Astrocyte of the spinal cord (primary cell): ENCODE results near the gene RAB8A.

Experiments used
- DNase-seq: peaks from one replicate; pipeline ENCODE4 v3.0.0; 2011; ENCODE audit warnings: low read depth, low spot score
- H3K4me3 ChIP-seq: 2 replicates; pipeline ENCODE4 v1.5.1; 2011; ENCODE audit warnings: low read depth, mild to moderate bottlenecking, low read length, moderate library complexity
- in situ Hi-C: cut with HindIII; loops from 2 replicates; pipeline ENCODE4 v1.10.0; 2017; ENCODE audit warnings: low sequenced_read_pairs
- TF ChIP-seq, protein P1 (sequence below): IDR thresholded peaks from 2 replicates; pipeline ENCODE4 v1.5.1; 2012; ENCODE audit warnings: low read depth, mild to moderate bottlenecking, low read length, inconsistent platforms

Gene RAB8A

DNA sequence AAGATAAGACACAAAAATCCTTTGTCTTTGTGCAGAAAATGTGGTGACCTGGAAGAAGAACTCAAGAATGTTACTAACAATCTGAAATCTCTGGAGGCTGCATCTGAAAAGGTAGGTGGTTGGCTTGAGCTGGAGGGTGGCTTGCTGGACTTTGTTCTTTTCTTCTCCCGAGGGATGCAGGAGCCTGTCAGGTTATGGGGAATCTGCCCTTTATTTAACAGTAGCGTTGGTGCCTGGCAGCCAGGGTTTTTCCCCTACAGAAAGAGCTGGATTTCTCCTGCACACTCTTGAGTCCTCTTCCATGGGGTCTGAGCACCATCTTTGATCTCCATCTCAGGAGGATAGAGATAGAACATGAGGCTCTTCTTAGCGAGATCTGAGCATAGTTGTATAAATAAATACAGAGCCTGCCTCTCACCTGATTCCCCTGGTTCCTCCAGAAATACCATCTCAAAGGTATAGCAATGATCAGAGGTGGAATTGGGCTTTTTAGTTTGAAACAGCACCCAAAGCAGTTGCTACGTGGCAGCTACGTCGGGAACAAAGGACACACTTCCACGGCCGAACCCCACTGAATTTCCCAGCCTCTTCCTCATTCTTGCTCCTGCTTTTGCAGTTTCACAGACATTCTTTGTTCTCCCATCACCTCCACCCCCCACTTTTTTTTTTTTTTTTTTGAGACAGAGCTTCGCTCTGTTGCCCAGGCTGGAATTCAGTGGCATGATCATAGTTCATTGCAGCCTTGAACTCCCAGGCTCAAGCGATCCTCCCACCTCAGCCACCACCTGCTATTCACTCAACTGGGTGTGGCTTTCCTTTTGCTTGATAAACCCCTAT lies 22.5 kb upstream of the RAB8A start:
- in situ Hi-C loops: no loop called here
- TF ChIP-seq, protein P1, sequence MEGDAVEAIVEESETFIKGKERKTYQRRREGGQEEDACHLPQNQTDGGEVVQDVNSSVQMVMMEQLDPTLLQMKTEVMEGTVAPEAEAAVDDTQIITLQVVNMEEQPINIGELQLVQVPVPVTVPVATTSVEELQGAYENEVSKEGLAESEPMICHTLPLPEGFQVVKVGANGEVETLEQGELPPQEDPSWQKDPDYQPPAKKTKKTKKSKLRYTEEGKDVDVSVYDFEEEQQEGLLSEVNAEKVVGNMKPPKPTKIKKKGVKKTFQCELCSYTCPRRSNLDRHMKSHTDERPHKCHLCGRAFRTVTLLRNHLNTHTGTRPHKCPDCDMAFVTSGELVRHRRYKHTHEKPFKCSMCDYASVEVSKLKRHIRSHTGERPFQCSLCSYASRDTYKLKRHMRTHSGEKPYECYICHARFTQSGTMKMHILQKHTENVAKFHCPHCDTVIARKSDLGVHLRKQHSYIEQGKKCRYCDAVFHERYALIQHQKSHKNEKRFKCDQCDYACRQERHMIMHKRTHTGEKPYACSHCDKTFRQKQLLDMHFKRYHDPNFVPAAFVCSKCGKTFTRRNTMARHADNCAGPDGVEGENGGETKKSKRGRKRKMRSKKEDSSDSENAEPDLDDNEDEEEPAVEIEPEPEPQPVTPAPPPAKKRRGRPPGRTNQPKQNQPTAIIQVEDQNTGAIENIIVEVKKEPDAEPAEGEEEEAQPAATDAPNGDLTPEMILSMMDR: no peak
- DNase-seq: no peak
- H3K4me3 ChIP-seq: no peak overlapping the region

DNA sequence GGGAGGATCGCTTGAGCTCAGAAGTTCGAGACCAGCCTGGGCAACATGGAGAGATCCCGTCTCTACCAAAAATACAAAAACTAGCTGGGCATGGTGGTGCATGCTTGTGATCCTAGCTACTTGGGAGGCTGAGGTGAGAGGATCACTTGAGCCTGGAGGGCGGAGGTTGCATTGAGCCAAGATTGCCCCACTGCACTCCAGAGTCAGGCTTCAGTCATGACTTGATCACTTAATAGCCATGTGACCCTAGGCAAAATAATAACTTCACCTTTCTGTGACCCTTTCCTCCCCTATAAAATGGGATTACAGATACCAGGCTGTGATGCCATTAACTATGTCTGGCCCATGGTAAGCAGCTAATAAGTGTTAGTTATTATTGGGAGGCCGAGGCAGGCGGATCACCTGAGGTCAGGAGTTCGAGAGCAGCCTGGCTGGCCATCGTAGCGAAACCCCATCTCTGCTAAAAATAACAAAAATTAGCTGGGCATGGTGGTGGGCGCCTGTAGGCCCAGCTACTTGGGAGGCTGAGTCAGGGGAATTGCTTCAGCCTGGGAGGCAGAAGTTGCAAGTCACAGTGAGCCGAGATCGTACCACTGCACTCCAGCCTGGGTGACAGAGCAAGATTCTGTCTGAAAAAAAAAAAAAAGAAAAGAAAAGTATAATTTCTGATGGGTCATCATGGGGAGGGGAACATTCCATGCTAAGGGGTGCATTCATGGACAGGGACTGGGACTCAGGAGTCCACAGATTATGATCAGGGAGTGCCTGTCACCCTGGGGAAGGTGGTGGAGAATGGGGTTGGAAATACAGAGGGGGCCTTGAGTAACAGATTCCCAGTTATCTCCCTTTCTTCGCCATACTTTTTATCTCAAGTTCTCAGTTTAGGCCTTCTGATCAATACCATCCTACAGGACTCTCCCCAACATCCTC lies 19.9 kb upstream of the RAB8A start:
- TF ChIP-seq, protein P1: no peak
- DNase-seq: no peak
- in situ Hi-C loops: no loop called here
- no peak overlapping the region for H3K4me3 ChIP-seq

DNA sequence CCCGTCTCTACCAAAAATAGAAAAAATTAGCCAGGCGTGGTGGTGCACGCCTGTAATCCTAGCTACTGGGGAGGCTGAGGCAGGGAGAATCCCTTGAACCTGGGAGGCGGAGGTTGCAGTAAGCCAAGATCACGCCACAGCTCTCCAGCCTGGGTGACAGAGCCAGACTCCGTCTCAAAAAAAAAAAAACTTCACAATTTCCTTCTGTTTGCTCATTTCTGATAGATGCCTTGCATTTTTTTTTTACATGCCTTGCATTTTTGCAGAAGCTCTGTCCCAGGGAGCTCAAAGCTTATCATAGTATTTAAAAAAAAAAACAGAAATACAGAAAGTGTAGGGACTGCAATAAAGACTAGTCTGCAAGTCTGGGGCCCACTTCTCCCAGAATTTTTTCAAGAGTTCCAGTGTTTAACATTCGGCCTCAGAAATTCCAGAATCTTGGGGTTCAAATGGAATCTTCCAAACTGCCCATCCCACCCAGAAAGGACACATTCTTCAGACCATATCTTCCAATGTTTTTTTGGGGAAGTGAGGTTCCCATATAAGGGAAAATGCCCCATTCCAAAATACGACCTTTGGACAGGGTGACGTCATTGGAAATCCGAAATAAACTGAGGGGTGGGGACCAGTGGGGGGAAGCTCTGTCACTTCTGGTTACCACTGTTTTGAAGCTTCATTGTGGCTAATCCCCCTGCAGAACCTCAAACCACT lies 17.2 kb upstream of the RAB8A start:
- in situ Hi-C loops: no loop called here
- TF ChIP-seq, protein P1: no peak
- no peak for DNase-seq
- no peak overlapping the region for H3K4me3 ChIP-seq

- in situ Hi-C loops: no loop called here
- TF ChIP-seq, protein P1: no peak
- no peak overlapping the region for H3K4me3 ChIP-seq
- DNase-seq: no peak
Observed at GRCh38 chr19:16095071-16095571, 16.6 kb upstream of the RAB8A start.

DNA sequence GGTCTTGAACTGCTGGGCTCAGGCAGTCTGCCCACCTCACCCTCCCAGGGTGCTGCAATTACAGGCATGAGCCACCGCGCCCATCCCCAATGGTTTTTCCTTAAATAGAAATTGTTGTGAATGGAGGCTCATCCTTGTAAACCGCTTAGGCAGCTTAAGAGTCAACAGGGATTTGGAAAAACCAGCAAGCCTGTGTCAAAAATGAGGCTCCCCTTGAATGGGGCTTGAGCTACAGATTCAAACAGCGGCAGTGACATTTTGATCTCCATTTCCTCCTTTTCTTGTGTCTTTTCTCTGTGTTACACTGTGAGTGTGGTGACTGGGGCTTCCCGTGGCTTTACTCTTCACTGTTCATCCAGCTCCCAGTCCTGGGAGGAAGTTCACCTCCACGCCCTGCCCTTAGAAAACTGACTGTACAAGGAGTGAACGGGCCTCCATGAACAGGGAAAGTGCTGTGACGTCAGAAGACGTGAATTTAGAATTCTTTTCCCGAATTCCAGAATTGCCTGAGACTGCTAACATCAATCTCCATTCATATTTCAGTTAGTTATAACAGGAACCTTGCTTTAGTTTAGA lies 15.3 kb upstream of the RAB8A start:
- DNase-seq: peak; percentile 30
- TF ChIP-seq, protein P1: no peak
- H3K4me3 ChIP-seq: no peak overlapping the region
- in situ Hi-C loops: no loop called here

- no peak for DNase-seq
- no peak overlapping the region for H3K4me3 ChIP-seq
- in situ Hi-C loops: no loop called here
- TF ChIP-seq, protein P1: no peak
Observed at GRCh38 chr19:16098416-16098768, 13.3 kb upstream of the RAB8A start.
